Omental fat pad (tissue), 4 donors: Measurements from ENCODE around the gene CPT1A. TPM values are rescaled to one million over a fixed set of nuclear protein-coding genes. Genes with fewer than 3 reads are reported as not detected.

Experiments
- ATAC-seq: fragments of 150-250 bp; one replicate; pipeline ENCODE4 v1.9.1; 2016; ENCODE audit warnings: mild to moderate bottlenecking, moderate library complexity; ENCODE audit not compliant: low FRiP score
- DNase-seq: peaks from one replicate; pipeline ENCODE4 v3.0.0-alpha.2; 2019; ENCODE audit warnings: low spot score
- total RNA-seq, 4 donors: library from RNA; depleted of rRNA; stranded (reverse); fragments of >200 nt; gene quantifications; one replicate each; pipeline ENCODE4 v1.1.0, GENCODE V29; 2016
- TF ChIP-seq, protein P1 (sequence below), 3 donors: fragments of 450-650 bp; IDR thresholded peaks; one replicate each; pipeline ENCODE4 v1.5.1; 2016 to 2017; ENCODE audit warnings: antibody characterized with exemption in 3 of 3, mild to moderate bottlenecking in 3 of 3, moderate library complexity in 2 of 3

Gene CPT1A
- total RNA-seq, 4 donors from 2014 or later, result 36.1 to 54.9 (median 48.2) TPM

DNA sequence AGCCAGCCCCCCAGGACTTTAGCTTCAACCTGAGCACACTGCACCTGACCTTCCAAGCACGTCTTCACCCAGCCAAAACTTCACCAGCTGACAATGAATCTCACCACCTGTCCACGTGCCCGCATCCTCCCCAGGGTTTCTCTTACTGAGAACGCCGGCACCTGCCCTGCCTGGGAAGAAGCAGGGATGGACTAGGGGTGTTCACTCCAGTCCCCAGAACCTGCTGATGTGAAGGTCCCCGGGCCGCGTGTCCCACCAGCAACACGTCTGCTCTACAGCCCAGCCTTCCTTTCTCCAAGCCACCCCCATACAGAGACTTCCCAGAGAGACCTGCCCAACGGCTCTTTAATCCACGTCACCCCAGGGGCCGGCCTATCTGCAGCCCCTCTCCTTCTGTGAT is 12.8 kb downstream of the CPT1A start:
- DNase-seq (no peak), ATAC-seq (no peak)
- TF ChIP-seq, protein P1, sequence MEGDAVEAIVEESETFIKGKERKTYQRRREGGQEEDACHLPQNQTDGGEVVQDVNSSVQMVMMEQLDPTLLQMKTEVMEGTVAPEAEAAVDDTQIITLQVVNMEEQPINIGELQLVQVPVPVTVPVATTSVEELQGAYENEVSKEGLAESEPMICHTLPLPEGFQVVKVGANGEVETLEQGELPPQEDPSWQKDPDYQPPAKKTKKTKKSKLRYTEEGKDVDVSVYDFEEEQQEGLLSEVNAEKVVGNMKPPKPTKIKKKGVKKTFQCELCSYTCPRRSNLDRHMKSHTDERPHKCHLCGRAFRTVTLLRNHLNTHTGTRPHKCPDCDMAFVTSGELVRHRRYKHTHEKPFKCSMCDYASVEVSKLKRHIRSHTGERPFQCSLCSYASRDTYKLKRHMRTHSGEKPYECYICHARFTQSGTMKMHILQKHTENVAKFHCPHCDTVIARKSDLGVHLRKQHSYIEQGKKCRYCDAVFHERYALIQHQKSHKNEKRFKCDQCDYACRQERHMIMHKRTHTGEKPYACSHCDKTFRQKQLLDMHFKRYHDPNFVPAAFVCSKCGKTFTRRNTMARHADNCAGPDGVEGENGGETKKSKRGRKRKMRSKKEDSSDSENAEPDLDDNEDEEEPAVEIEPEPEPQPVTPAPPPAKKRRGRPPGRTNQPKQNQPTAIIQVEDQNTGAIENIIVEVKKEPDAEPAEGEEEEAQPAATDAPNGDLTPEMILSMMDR (IDR thresholded peaks at IDR 0.05), result no peak

DNA sequence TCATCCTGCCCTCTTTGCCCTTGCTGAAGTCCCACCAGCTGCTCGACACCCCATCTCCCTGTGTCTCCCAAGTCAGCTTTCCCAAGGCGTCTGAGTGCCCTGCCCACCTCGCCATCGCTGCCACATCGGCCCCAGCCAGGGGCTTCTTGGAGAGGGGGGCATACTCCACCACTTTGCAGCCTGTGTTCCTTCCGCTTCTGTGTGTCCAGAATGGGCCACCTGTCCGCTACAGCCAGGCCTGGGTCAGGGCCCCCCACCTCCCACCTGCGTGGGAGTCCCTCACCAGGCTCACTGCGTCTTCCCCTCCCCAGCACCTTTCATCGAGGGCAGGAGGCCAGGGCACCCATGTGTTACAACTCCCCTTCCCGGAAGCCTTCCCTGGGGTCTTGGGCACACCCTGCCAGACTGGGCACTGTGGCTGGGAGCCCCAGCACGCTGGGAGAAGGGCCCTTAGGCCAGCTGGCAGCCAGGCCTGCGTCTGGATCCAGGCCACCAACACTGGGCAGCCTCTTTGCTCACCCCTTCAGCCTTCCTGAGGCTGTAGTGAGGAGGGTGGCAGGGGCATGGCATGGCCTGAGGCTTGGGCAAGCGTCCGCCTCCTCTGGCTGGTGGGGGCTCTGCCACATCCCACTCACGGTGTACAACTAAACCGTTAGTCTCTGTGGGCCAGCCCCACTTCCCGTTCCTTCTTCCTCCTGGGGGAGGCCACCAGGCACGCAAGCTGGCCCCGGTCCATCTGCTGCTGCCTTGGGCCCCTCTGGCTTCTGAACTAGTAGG is 13.4 kb downstream of the CPT1A start:
- ATAC-seq, result no peak
- TF ChIP-seq, protein P1 (IDR thresholded peaks at IDR 0.05), result no peak
- no peak for DNase-seq

DNA sequence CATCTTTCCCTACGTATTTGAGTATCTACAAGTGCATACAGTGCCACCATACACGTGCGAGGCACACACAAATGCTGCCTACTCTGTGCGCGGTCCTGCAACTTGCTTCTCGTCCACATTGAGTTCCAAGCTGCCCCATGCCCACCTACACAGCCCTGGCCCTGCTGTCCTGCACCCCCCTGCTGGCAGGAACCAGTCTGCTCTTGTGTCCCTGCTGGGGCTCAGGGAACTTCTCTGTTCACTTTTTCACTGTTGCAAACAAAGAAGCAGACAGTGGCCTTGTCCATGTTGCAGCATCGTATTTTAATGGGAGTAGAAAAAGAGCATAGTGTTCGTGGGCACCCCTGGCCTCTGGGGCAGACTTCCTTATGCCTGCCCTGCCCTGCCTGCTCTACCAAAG is 14.0 kb downstream of the CPT1A start:
- TF ChIP-seq, protein P1 (IDR thresholded peaks at IDR 0.05), result no peak
- no peak for DNase-seq
- ATAC-seq, result no peak

DNA sequence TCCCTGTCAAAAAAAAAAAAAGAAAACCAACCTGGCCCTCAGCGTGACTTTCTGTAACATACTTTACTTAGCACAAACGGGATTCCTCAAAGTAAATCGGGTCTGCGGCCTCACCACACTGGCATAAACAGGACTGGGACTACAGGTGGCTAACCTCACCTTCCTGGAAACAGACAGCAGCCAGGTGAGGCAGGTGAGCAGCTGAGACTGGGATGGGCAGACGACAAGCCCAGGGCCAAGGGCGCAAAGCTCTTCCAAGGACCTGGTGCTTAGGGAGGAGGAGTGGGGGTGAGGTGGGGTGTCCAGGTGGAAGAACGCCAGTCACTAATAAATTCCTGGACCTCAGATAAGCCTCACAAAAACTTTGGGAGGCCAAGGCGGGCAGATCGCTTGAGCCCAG is 15.0 kb downstream of the CPT1A start:
- TF ChIP-seq, protein P1 (IDR thresholded peaks at IDR 0.05), result no peak
- ATAC-seq, result no peak
- no peak for DNase-seq

- TF ChIP-seq, protein P1 (IDR thresholded peaks at IDR 0.05), result no peak
- DNase-seq (no peak), ATAC-seq (no peak)
Observed at GRCh38 chr11:68825571-68825970, 16.1 kb downstream of the CPT1A start.

GRCh38 chr11:68822546-68822945 is 19.2 kb downstream of the CPT1A start:
- TF ChIP-seq, protein P1 (IDR thresholded peaks at IDR 0.05), result no peak
- DNase-seq (no peak), ATAC-seq (no peak)

DNA sequence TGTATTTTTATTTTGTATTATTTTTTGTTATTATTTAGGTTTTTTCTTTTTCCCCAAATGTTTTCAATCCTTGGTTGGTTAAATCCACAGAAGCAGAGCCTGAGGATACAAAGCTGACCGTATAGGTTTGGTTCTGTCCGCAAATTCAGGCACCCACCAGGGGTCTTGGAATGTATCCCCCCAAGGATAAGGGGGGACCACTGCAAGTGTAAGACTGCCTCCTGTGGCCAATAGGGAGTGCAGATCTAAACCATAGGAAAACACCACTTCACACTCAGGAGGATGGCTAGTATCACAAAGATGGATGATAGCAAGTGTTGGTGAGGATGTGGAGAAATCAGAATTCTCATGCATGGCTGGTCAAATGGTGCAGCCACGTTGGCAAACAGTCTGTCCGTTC is 20.0 kb downstream of the CPT1A start:
- no peak for ATAC-seq
- DNase-seq, result no peak
- TF ChIP-seq, protein P1 (IDR thresholded peaks at IDR 0.05), result no peak
